OCI-LY3 (cell line): ENCODE measurements around the gene ZNF653.
A peak's percentile ranks its signal among the peaks of the same experiment; 100 is the strongest.

Experiments used
- H2AFZ ChIP-seq: fragments of 200-600, 300-600 bp; shearing (Covaris generic); 2 replicates; pipeline ENCODE4 v1.6.0; 2014; ENCODE audit warnings: antibody characterized with exemption, low read depth, low read length
- H3K27ac ChIP-seq: fragments of 200-600, 300-600 bp; sonication (generic); 2 replicates; pipeline ENCODE4 v1.5.1; 2014; ENCODE audit warnings: mild to moderate bottlenecking, low read length, moderate library complexity, mixed read lengths
- H3K27me3 ChIP-seq: fragments of 200-600, 300-600 bp; sonication (generic); 2 replicates; pipeline ENCODE4 v1.6.1; 2014; ENCODE audit warnings: low read depth, low read length, mixed read lengths
- H3K36me3 ChIP-seq: fragments of 200-600, 300-600 bp; sonication (generic); replicated peaks from 2 replicates; pipeline ENCODE3; 2014; ENCODE audit warnings: low read depth, low read length, mixed read lengths
- H3K4me1 ChIP-seq: fragments of 300-600, 200-600 bp; sonication (generic); 2 replicates; pipeline ENCODE4 v1.6.1; 2014; ENCODE audit warnings: low read length, mixed read lengths
- H3K4me2 ChIP-seq: fragments of 200-600, 300-600 bp; sonication (generic); 2 replicates; pipeline ENCODE4 v1.6.1; 2014; ENCODE audit warnings: low read length, mixed read lengths
- H3K4me3 ChIP-seq: fragments of 300-600, 200-600 bp; sonication (generic); 2 replicates; pipeline ENCODE4 v1.5.1; 2014; ENCODE audit warnings: antibody characterized with exemption, mild to moderate bottlenecking, low read length, moderate library complexity
- H3K79me2 ChIP-seq: fragments of 300-600, 200-600 bp; shearing (Covaris generic); 2 replicates; pipeline ENCODE4 v1.6.1; 2014; ENCODE audit warnings: mild to moderate bottlenecking, low read length, mixed read lengths
- H3K9ac ChIP-seq: fragments of 300-600, 200-600 bp; shearing (Covaris generic); 2 replicates; pipeline ENCODE4 v1.6.0; 2014; ENCODE audit warnings: mild to moderate bottlenecking, low read length, moderate library complexity
- H3K9me3 ChIP-seq: fragments of 200-600, 300-600 bp; shearing (Covaris generic); 2 replicates; pipeline ENCODE4 v1.6.1; 2014; ENCODE audit warnings: low read length, mixed read lengths; ENCODE audit not compliant: insufficient read depth
- H4K20me1 ChIP-seq: fragments of 200-600, 300-600 bp; sonication (generic); 2 replicates; pipeline ENCODE4 v1.6.1; 2016; ENCODE audit warnings: low read length, mixed read lengths; ENCODE audit not compliant: insufficient read depth
- EZH2phosphoT487 ChIP-seq: fragments of 200-600 bp; shearing (Covaris generic); IDR thresholded peaks from 2 replicates; pipeline ENCODE4 v1.6.1; 2018; ENCODE audit warnings: antibody characterized with exemption, mixed run types, low read depth
- TF ChIP-seq, protein P1 (sequence below): fragments of 200-600, 300-600 bp; sonication (generic); IDR thresholded peaks from 2 replicates; pipeline ENCODE4 v1.5.1; 2014; ENCODE audit warnings: antibody characterized with exemption, low read length, low read depth

Gene ZNF653

DNA sequence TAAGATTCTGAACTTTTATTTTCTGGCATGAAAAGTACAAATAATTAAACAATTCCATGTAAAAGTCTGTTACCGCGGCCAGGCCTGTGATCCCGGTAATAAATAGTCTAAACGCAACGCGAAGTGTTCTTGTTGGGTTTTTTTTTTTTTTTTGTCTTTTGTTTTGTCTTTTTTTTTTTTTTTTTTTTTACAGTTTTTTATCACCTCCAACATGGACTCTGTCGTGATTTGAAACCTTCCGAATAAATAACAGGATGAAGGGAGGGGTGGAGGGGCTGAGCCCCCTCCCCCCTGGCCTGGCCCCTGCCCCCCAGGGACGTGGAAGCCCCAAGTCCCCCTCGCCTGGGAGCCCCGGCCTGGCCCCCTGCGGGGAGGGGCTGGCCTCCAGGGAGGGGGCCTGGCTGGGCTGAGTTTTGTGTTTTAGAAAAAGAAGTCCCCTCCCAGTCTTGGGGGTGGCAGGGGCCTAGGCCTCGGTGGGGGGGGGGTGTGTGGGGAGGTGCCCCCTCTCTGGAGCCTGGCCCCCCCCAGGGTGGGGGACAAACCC lies 54.2 kb downstream of the ZNF653 start:
- Histone ChIP-seq H3K4me2 (peak overlapping the region; percentile 63), H3K9me3 (no peaks in the 10 kb centered on the region), H4K20me1 (no peaks in the 10 kb centered on the region), H3K36me3 (peaks cover 23% of the 10 kb centered on the region), H3K4me1 (peaks cover 17% of the 10 kb centered on the region), H3K9ac (peak overlapping the region; percentile 88; the same call in 1 of the 2 replicates), H3K4me3 (peak overlapping the region; percentile 82; the same call in 1 of the 2 replicates), H3K27me3 (no peaks in the 10 kb centered on the region), H3K79me2 (peaks cover 26% of the 10 kb centered on the region), H3K27ac (peak overlapping the region; percentile 60), H2AFZ (no peak overlapping the region)
- TF ChIP-seq, protein P1, sequence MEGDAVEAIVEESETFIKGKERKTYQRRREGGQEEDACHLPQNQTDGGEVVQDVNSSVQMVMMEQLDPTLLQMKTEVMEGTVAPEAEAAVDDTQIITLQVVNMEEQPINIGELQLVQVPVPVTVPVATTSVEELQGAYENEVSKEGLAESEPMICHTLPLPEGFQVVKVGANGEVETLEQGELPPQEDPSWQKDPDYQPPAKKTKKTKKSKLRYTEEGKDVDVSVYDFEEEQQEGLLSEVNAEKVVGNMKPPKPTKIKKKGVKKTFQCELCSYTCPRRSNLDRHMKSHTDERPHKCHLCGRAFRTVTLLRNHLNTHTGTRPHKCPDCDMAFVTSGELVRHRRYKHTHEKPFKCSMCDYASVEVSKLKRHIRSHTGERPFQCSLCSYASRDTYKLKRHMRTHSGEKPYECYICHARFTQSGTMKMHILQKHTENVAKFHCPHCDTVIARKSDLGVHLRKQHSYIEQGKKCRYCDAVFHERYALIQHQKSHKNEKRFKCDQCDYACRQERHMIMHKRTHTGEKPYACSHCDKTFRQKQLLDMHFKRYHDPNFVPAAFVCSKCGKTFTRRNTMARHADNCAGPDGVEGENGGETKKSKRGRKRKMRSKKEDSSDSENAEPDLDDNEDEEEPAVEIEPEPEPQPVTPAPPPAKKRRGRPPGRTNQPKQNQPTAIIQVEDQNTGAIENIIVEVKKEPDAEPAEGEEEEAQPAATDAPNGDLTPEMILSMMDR: no peak
- TF ChIP-seq EZH2phosphoT487: no peak

DNA sequence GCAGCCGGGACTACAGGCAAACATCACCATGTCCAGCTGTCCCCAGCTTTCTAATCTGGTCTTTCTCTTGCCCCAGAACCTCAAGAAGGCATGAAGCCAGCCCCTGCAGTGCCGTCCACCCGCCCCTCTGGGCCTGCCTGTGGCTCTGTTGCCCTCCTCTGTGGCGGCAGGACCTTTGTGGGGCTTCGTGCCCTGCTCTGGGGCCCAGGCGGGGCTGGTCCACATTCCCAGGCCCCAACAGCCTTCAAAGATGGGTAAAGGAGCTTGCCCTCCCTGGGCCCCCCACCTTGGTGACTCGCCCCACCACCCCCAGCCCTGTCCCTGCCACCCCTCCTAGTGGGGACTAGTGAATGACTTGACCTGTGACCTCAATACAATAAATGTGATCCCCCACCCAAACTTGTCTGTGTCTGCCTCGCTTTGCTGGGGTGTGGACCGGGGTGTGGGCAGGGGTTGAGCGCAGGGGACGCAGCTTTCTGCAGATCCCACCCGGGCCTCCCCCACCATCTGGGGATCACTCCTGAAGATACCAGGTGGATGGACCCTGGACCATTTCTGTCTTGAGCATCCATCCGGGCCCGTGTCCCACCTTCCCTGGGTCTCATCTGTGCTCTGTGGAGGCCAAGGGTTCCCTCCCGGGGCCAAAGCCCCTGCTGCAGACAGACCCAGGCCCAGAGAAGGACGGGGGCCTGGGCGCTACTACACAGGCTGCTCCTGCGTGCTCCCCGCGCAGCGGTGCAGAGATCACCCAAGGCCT lies 54.9 kb downstream of the ZNF653 start:
- Histone ChIP-seq H3K27me3 (no peaks in the 10 kb centered on the region), H3K4me1 (peaks cover 17% of the 10 kb centered on the region), H3K4me2 (no peak overlapping the region), H3K27ac (no peak overlapping the region), H3K4me3 (no peak overlapping the region), H3K9me3 (no peaks in the 10 kb centered on the region), H4K20me1 (no peaks in the 10 kb centered on the region), H2AFZ (no peak overlapping the region), H3K79me2 (peaks cover 26% of the 10 kb centered on the region), H3K9ac (no peak overlapping the region), H3K36me3 (peaks cover 24% of the 10 kb centered on the region)
- TF ChIP-seq EZH2phosphoT487: no peak
- TF ChIP-seq, protein P1: no peak

DNA sequence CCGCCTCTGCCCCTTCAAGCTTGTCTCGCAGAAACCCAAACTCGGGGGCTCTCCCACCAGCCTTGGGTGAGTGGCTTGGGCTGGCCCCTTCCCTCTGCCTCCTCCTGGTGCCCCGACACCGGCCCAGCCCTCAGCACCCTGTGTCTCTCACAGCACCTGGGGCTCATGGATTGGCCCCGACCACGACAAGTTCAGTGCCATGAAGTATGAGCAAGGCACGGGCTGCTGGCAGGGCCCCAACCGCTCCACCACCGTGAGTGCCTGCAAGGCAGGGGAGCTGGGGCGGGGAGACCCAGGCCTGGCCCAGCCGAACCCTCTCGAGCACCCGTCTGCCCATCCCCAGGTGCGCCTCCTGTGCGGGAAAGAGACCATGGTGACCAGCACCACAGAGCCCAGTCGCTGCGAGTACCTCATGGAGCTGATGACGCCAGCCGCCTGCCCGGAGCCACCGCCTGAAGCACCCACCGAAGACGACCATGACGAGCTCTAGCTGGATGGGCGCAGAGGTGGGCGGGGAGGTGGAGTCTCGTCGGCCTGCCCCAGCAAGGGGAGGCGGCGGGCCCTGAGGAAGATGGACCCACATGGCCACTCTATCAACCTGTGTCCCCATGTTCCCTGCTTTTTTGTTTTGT lies 56.6 kb downstream of the ZNF653 start:
- Histone ChIP-seq H3K9me3 (no peaks in the 10 kb centered on the region), H3K4me3 (no peak overlapping the region), H3K27ac (no peak overlapping the region), H3K79me2 (peaks cover 18% of the 10 kb centered on the region), H3K9ac (no peak overlapping the region), H2AFZ (no peak overlapping the region), H3K4me2 (no peak overlapping the region), H3K36me3 (peaks cover 39% of the 10 kb centered on the region), H3K27me3 (no peaks in the 10 kb centered on the region), H4K20me1 (0 out of 2 replicates have a peak, but pooled peaks cover 2% of the 10 kb centered on the region), H3K4me1 (peaks cover 16% of the 10 kb centered on the region)
- TF ChIP-seq, protein P1: no peak
- no peak for TF ChIP-seq EZH2phosphoT487

DNA sequence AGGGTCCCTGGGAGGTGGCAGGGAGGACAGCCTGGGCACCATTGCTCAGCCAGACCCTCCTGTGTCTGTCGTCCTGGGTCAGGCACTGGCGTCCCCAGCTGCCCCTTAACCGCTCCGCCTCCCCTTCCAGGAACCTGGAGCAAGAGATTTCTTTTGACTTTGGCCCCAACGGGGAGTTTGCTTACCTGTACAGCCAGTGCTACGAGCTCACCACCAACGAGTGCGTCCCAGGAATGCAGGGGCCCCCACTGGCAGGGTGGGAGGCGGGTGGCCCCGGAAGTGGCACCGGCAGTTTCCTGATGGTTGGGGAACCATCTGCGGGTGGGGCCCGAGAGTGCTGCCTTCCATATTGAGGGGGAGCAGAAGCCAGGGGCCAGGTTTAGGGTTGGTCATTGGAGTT lies 57.2 kb downstream of the ZNF653 start:
- H4K20me1 ChIP-seq: 0 out of 2 replicates have a peak, but pooled peaks cover 2% of the 10 kb centered on the region
- peaks cover 39% of the 10 kb centered on the region for H3K36me3 ChIP-seq
- TF ChIP-seq, protein P1: no peak
- H3K27ac ChIP-seq: no peak overlapping the region
- no peak overlapping the region for H2AFZ ChIP-seq
- no peak overlapping the region for H3K4me3 ChIP-seq
- H3K4me2 ChIP-seq: no peak overlapping the region
- peaks cover 13% of the 10 kb centered on the region for H3K4me1 ChIP-seq
- H3K79me2 ChIP-seq: peaks cover 13% of the 10 kb centered on the region
- H3K27me3 ChIP-seq: no peaks in the 10 kb centered on the region
- H3K9me3 ChIP-seq: no peaks in the 10 kb centered on the region
- no peak overlapping the region for H3K9ac ChIP-seq
